ENCODE data around the gene KRT16. TPM values are rescaled to one million over a fixed set of nuclear protein-coding genes. Genes with fewer than 3 reads are reported as not detected.

KRT16 gene
- total RNA-seq, 1 experiment from 2014 or later = not detected

- no peak overlapping the region for H4K8ac ChIP-seq (replicated peaks; ENCODE audit: insufficient read length, low read depth, low read length)
- no peaks in the 10 kb centered on the region for H3K23me2 ChIP-seq (ENCODE audit: insufficient read length, low read depth, low read length, poor library complexity, severe bottlenecking)
- H3T11ph ChIP-seq (ENCODE audit: low read length) = no peak overlapping the region
- H2BK120ac ChIP-seq (ENCODE audit: low read depth, low read length, poor library complexity, severe bottlenecking) = no peak overlapping the region
- no peak overlapping the region for H2BK20ac ChIP-seq (ENCODE audit: low read depth, low read length, poor library complexity, severe bottlenecking)
- no peak overlapping the region for H4K91ac ChIP-seq (ENCODE audit: insufficient read length, low read depth, low read length)
- no peak for TF ChIP-seq CTCF (conservative IDR thresholded peaks at IDR 0.05)
- no peak overlapping the region for H2BK12ac ChIP-seq (ENCODE audit: insufficient read length, low read depth, low read length)
- no peak overlapping the region for H3K4me2 ChIP-seq (ENCODE audit: insufficient read depth, insufficient read length, low read length)
- no peaks in the 10 kb centered on the region for H3K9me3 Mint-ChIP-seq
- H2AK5ac ChIP-seq (ENCODE audit: insufficient read length, low read length) = no peak overlapping the region
- no peak overlapping the region for H2AFZ ChIP-seq (ENCODE audit: low read length)
- no peak overlapping the region for H4K5ac ChIP-seq (ENCODE audit: insufficient read length, low read depth, low read length)
- no peak overlapping the region for H3K4ac ChIP-seq (ENCODE audit: low read depth, low read length)
- no peak overlapping the region for H3K56ac ChIP-seq (ENCODE audit: insufficient read length, low read depth, low read length)
- no peak overlapping the region for H3K27ac ChIP-seq (ENCODE audit: insufficient read length, low read depth, low read length)
- no peak for DNase-seq
- H3K4me1 ChIP-seq (ENCODE audit: insufficient read depth, low read length) = no peaks in the 10 kb centered on the region; the same call in 1 of the 2 replicates
- H2BK5ac ChIP-seq (ENCODE audit: insufficient read length, low read length) = no peak overlapping the region
- no peaks in the 10 kb centered on the region for H3K79me2 ChIP-seq (ENCODE audit: insufficient read depth, low read length)
- H3K18ac ChIP-seq (ENCODE audit: insufficient read length, low read depth, low read length) = no peak overlapping the region
- no peaks in the 10 kb centered on the region for H3K27me3 ChIP-seq (ENCODE audit: insufficient read depth, low read length)
- no peak overlapping the region for H3K14ac ChIP-seq (ENCODE audit: insufficient read depth, low read length)
- no peak overlapping the region for H3K23ac ChIP-seq (ENCODE audit: insufficient read length, low read depth, low read length)
- H3K9me3 ChIP-seq (ENCODE audit: control insufficient read depth, low read depth, low read length) = no peaks in the 10 kb centered on the region
- no peaks in the 10 kb centered on the region; a peak in 1 of 7 replicates for H3K36me3 Mint-ChIP-seq (ENCODE audit: insufficient read depth in 1 of 3, low read depth in 3 of 3)
- peaks cover 7 to 32% of the 10 kb centered on the region in 2 experiments for H3K4me1 Mint-ChIP-seq
- no peak overlapping the region for H3K9ac ChIP-seq (ENCODE audit: extremely low read depth, insufficient read length, low read length)
- H3K27ac Mint-ChIP-seq = no peak overlapping the region; a peak in 1 of 7 replicates
- peak overlapping the region in 1 of 2 experiments; percentile 51; a peak in 2 of 5 replicates for H3K4me3 Mint-ChIP-seq
- H2BK15ac ChIP-seq (ENCODE audit: low read depth, low read length) = no peak overlapping the region
- H4K20me1 ChIP-seq (ENCODE audit: control insufficient read depth, insufficient read depth, insufficient read length) = no peaks in the 10 kb centered on the region
- no peaks in the 10 kb centered on the region for H3K79me1 ChIP-seq (ENCODE audit: insufficient read depth, low read depth, low read length, poor library complexity, severe bottlenecking)
- WGBS (ENCODE audit: extremely low coverage, insufficient read length, low lambda C conversion rate) = no CpG with 5 or more reads among the region's 20 CpGs
- H3K27me3 Mint-ChIP-seq (ENCODE audit: low read depth) = peaks cover 2% of the 10 kb centered on the region
Measured at GRCh38 chr17:41619036-41619926, 6.7 kb upstream of the KRT16 start.
